SW480 (cell line): Measurements from ENCODE around the gene TAMM41.
"Not testable (repeated sequence)": the region's sequence is repeated elsewhere in the genome, so short reads cannot be mapped to it uniquely, and the experiment has no call there.

Source experiments
- DNase-seq: peaks from one replicate; pipeline ENCODE4 v3.0.0-alpha.2; 2016; ENCODE audit warnings: low spot score

The TAMM41 gene, protein sequence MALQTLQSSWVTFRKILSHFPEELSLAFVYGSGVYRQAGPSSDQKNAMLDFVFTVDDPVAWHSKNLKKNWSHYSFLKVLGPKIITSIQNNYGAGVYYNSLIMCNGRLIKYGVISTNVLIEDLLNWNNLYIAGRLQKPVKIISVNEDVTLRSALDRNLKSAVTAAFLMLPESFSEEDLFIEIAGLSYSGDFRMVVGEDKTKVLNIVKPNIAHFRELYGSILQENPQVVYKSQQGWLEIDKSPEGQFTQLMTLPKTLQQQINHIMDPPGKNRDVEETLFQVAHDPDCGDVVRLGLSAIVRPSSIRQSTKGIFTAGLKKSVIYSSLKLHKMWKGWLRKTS

DNA sequence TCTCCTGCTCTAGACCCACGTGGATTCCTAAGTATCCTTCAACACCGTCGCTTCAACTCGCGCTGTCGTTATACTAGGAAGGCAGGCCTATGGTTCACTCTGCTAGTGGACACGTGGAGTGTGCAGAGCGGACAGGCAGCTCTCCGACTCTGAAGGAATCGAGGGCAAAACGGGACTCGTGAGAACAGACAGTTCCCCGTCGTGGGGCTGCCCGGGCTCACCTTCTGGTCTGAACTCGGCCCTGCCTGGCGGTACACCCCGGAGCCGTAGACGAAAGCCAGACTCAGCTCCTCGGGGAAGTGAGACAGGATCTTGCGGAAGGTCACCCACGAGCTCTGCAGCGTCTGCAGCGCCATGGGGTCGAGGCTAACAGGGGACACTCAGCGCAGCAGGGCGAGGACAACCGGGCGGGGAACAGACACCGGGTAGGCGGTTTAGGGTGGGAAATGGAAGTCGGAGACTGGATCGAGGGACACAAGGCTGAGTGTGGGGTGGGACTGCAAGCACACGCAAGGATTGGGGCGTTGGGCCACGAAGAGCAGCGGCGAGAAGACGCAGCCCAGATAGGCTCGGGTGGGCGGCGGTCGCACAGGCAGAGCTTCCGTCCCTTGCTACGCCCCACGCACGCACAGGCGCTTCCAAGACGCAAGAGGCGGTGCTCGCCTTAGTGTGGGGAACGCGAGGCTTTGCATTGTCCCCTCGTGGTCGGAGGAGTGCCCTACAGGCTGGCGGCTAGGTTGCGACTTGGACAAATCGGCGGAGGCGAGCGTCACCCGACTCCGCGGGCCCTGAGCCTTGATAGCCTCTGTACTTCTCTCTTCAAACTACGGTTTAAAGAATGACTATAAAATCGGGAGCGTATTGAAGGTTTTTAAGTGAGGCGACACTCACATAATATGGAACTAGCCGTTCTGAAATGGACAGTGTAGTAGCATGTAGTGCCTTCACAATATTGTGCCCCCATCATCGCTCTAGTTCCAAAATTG is at the start of gene TAMM41:
Gene TAMM41, minus strand, starts transcription at position 605 of the 986 bp plus-strand sequence. Its CDS starts 249 bp downstream, at position 356.
- peak; percentile 87 for DNase-seq

DNA sequence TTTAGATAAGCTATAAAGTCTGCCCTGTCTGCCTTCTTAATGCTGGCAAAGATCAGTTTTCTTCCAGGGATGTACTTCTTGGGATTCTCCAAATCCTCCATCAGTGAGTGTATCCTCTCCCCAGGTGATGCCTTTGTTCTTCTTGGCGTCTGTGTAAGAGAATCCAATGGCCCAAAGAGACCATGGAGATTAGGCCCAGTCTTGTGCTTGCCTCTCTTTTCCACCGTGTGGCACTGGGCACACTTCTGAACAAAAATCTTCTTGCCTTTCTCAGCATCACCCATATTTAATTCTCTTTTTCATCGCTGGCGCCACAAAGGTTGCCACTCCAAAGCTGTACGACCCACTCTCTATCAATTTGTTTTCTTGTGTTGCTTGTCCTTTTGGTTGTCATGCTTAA is 32.2 kb upstream of the TAMM41 start:
- peak; percentile 11 for DNase-seq

DNA sequence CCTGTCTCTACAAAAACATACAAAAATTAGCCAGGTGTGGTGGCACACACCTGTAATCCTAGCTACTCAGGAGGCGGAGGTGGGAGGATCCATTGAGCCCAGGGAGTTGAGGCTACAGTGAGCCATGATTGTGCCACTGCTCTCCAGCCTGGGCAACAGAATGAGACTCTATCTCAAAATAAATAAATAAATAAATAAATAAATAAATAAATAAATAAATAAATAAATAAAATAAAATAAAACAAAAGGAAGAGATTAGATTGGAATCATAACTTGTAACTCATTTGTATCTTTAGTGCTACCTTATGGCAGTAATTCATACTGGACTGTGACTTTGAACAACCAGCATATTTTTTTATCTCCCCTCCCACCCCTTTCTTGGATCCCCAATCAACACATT is 28.0 kb upstream of the TAMM41 start:
- DNase-seq, result not testable (repeated sequence)

DNA sequence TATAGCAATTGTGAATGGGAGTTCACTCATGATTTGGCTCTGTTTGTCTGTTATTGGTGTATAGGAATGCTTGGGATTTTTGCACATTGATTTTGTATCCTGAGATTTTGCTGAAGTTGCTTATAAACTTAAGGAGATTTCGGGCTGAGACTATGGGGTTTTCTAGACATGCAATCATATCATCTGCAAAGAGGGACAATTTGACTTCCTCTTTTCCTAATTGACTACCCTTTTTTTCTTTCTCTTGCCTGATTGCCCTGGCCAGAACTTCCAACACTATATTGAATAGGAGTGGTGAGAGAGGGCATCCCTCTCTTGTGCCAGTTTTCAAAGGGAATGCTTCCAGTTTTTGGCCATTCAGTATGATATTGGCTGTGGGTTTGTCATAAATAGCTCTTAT is 17.1 kb upstream of the TAMM41 start:
- DNase-seq, result not testable (repeated sequence)

DNA sequence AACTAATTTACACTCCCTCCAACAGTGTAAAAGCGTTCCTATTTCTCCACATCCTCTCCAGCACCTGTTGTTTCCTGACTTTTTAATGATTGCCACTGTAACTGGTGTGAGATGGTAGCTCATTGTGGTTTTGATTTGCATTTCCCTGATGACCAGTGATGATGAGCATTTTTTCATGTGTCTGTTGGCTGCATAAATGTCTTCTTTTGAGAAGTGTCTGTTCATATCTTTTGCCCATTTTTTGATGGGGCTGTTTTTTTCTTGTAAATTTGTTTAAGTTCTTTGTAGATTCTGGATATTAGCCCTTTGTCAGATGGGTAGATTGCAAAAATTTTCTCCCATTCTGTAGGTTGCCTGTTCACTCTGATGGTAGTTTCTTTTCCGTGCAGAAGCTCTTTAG is 15.9 kb upstream of the TAMM41 start:
- not testable (repeated sequence) for DNase-seq

DNA sequence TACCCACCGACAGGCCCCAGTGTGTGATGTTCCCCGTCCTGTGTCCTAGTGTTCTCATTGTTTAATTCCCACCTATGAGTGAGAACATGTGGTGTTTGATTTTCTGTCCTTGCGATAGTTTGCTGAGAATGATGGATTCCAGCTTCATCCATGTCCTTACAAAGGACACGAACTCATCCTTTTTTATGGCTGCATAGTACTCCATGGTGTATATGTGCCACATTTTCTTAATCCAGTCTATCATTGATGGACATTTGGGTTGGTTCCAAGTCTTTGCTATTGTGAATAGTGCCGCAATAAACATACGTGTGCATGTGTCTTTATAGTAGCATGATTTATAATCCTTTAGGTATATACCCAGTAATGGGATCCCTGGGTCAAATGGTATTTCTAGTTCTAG is 15.5 kb upstream of the TAMM41 start:
- DNase-seq, result not testable (repeated sequence)

DNA sequence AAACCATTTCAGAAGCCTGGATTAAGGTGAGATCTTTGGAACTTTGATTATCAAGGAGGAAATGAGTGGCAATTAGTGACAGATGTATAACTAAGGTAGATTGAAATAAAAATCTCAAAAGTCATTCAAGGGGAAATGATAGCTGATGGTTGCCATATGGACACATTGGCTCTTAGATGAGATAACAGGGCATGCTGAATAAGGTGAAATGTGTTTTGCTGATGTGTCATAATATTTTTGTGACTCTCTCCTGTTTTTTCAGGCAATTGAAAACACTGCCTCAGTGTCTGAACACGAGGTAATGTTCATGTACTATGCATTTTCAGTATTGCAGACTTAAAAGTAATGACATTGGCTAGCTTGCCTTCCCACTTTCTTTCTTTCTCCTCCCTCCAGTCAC is 13.5 kb upstream of the TAMM41 start:
- not testable (repeated sequence) for DNase-seq

DNA sequence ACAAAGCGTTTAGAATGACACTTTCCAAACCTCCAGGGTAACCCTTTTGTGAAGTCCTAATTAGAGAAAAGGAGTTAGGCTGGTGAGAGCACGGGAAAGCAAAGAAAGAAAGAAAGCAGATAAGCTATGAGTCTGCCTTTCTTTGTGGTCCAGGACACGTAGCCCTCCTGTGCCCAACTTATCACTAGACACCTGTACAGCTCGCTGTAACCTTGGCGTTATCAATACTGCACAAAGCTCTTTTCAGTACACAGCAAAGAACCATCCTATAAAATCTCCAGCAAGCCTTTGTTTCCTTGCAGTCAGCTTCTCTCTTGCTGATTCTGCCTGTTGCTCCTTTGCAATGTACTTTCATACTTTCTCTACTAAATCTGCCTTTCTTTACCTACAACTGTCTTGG is 6.8 kb upstream of the TAMM41 start:
- no peak for DNase-seq

DNA sequence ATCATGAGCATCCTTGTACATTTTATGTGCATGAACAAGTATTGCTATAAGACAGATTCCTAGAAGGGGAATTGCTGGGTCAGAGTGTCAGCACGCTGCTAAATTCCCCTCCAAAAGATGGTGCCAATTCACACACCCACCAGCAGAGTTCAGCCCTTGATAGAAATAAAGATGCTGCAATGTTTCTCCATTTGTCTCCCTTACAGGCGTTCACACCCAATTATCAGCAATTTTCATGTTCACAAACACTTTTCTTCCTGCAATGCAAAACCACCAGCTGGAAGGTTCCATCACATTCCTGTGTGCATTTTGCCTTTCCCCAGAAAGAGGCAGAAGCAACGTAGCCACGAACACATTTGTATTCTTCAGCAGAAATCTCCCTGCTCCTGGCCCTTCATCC is 3.3 kb upstream of the TAMM41 start:
- DNase-seq, result no peak

DNA sequence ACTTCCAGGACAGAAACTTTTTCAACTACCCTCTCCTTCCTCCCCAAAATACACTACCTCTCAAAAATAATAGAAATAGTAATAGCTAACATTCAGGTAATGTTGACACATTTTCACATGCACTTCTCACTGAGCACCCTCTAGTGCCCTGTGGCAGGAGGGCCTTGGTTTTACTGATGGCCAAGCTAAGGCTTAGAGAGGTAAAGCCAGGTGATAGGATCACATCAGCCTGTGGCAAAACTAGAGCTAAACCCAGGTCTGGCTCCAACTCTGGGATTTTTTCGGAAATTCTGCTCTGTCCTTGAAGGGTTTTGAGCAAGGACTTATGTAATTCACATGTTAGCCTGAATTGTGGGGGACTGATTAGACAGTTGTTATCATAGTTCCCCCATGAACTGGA is 922 bp upstream of the TAMM41 start:
- peak; percentile 10 for DNase-seq

DNA sequence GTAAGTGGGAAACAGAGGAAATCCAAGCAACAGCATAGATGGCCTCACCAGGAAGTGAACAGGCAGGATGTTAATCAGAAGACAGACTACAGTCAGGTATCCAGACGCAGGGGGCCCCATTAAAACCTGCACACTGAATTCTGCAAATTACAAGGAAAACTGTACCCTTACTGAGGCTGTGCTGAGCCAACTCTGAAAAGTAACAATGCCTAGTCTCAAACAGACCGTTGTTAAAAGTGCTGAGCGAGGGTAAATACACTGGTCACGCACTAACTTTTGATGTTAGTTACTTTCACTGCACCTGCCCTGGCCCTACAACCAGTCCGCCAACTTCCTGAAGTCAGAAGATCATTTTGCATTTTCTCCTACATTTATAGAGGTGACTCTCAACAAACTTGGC is 1.0 kb downstream of the TAMM41 start:
- no peak for DNase-seq

DNA sequence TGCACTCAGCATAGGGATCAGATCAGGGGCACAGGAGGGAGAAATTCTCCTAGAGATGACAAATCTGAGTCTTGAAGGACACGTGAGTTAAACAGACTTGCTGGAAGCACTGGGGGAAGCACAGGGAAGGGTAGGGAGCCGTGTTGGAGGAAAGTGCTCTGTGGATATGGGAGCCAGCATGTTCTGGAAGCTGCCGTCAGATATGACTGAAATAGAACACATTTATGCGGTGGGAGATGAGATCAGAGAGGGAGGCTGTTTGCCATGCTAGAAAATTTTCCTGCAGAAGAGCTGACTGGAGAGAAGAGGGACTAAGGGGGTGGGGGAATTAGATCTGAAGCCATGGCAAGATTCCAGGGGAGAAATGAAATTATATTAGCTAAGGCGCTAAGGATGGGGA is 1.8 kb downstream of the TAMM41 start:
- no peak for DNase-seq

DNA sequence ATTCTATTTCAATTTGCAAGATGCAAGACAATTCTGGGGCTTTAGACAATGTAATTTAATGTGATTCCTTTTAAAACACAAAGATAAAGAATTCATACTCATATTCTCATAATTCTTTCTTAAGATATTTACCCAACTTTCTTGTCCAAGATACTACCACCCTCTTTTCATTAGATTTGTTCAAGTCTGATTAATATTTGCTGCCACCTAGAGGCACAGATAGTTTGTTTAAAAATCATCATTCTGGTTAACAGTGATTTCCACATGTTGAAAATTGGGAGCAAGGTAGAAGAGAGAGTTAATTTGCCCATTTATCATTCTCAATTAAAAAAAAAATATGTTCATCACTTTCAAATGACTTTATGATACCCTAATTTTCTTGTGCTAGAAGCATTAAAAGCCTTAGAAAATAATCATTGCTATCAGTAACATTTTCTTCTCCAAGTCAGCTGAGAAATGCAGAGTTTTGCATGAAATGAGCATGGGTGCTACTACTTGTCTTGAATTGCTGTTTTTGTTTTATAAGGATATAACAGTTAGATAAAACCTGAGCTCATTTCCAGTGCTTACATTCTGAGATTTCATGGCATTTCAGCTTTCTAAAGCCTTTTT is 11.6 kb downstream of the TAMM41 start:
- DNase-seq, result no peak

DNA sequence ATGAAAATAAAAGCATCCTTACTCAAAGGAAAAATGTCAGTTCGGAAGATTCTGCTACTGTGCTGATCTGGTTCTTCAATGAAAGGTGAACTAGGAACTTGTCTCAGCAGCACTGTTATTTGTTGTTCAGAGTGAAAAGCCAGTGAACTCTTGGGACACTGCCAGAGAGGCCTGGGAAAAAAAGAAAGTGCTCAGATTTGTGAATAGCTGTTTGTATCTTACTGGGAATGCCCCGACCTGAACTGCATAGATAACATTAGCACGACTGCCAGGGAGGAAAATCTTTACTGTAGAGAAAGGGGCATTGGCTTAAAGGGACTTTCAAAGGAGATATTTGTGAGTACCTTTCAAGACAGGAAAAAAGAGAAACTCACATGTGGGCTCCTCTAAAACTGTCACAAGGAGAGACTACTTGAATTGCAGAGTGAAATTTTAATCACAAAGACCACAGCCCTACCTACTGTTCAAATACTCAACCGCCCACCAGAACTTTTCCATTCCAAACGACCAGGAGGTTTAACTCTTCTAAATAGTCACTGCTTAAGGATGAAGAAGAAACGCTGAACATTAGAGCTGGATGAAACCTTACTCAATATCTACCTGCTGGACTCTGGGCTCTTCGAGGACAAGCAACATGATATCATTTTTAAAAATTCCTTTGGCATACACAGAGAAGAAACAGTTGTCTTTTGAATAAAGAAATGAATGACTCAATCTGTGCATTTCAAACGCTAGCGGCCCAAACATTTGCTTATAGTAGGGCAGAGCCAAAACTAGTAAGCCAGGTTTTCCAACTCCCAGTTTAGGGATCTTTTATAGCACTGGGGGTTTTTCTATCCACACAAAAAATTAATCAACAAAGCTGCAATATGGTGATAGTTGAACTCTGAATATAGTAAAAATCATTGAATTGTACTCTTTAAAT is 13.4 kb downstream of the TAMM41 start:
- DNase-seq, result no peak

DNA sequence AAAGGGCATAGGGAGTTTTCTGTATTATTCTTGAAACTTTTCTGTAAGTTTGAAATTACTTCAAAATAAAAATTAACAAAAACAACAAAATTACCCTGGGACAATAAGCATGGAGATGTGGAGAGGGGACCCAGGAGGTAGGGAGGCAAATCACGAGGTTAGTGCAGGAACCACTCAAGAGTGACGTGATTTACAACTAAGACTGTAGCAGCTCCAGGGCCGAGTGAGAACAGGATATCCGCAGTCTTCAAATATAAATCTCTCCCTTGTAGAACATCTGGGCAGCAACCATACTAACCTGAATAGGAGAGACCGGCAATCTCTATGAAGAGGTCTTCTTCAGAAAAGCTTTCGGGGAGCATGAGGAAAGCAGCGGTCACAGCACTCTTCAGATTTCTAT is 17.3 kb downstream of the TAMM41 start:
- DNase-seq, result no peak

DNA sequence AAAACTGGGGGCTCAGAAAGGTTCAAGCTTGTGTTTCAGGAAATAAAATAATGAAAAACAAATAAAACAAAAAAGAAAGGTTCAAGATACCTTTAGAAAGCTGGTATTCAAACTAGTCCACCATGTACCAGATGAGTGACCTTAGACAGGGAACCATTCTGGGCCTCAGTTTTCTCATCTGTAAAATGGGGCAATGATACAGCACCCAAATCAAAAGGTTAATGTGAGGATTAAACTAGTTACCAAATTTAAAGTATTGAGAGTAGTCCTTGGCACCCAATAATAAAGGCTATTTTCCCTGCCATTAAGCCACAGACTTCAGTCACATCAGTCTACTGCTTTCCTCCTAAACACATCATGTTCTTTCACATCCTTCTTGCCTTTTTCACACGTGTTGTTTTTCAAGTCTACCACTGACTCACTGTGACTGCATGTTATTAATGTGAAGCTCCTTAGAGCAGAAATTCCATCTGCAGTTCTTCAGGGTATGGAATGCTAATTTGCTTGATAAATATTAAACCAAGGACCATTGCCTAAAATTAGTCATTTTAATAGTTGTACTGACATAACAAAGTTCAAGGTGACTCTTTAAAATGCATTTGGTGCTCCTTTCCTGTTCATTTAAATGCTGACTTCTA is 19.9 kb downstream of the TAMM41 start:
- no peak for DNase-seq

DNA sequence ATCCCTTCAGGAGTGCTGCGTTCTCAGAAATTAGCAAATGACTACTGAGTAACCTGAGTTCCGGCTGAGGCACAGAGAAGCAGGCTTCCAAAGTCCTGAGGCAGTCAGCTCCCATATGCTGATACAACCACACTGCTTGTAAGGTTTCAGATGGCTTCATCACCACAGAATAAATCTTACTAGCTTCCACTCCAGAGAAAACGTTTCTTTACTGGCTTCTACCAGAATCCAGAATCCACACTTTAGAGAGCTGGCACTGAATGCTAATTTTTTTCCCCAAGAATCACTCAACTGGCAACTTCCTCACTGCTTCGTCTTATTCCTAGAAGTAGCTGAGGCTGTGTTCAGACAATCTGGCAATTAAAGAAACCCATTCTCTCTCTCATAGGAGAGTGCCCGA is 21.4 kb downstream of the TAMM41 start:
- DNase-seq, result no peak

DNA sequence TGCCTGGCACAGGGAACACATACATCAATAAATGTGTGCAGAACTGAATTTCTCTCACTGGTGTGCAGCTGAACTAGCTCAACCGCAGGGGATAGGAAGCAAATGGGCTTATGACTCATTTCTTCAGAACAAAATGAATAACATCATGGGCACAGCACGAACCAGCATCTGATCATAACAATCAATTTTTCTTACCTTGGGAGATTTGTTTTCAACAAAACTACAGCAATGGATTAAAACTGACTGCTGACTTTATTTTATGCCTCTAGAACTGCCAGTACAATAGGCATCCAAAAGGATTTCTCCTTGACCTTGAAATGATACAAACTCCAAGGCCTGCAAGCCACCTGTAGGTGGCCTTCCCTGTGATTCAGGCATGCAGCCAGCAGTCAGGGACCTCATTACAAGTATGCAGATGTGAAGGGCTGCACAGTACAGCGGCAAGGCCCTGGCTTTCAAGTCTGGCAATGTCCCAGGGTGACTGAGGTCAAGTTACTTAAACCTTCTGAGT is 26.1 kb downstream of the TAMM41 start:
- peak; percentile 3 for DNase-seq

DNA sequence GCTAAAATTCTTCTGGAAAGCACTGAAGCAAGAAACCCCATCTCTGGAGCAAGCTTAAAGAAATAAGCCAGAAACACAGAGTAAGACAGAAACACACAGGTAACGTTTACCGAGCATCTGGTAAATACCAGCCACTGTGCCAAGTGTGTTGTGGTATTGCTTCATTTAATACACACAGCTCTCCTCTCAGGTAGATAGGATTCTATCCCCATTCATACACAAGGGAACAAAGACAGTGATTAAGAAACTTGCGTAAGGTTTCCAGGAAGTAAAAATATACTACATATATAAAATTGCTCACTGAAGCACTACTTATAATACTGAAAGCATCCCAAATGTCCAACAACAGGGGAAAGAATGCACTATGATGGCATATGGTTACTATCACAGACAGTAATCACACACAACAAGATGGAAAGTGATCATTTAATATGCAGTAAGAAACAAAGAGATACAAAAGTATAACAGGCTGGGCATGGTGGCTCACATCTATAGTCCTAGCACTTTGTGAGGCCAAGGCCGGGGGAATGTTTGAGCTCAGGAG is 27.5 kb downstream of the TAMM41 start:
- DNase-seq, result no peak

DNA sequence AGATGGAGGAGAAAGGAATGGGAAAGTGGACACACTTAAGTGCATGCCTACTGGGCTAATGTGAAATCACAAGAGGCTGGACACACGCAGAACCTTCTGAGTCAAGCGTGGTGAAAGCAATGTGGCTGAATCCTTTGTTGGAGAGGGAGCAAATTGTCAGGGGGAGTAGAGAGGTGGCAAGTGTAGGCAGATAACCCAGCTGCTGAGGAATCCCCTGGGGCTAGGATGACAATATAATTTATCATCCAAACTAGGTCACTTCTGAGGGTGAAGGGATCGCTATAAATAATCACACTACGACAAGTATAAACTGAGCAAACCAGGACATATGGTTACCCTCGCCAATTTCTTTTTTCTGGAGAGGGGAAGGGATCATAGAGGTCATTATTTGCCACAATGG is 28.7 kb downstream of the TAMM41 start:
- no peak for DNase-seq

DNA sequence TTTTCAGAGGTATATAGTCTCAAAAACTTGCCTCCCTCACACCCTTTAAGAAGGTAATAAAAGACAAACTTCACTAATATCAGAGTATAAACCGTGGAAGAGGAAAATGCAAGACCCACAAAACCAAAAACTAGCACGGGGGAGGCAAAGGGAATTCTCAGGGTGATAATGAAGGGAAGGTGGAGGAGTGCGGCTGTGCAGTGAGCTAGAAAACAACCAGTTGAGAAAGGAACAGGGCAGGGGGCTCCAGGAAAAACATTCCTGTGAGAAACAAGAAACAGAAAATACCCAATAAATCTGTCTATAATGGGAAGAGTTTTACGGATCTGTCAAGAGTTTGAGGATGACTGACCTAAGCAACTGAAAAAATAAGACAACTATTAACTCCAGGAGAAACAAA is 31.6 kb downstream of the TAMM41 start:
- no peak for DNase-seq
